A673 (cell line): ENCODE data around the gene DUOXA2. TPM values are rescaled to one million over a fixed set of nuclear protein-coding genes. Genes with fewer than 3 reads are reported as not detected.

Experiments used
- BruUV-seq: library from RNA; stranded (reverse); fragments of 400-500 nt; replicated peaks from 2 replicates; lab custom pipeline; 2021; lab: Mats Ljungman, UMichigan
- CTCF ChIA-PET: fragments of 300-600 bp; sonication (Branson Sonifier 250); formaldehyde crosslinking; loops from one replicate; lab custom pipeline; 2022; ENCODE audit warnings: antibody characterized with exemption; lab: Charles Lee
- POLR2A ChIA-PET: fragments of 300-600 bp; sonication (Branson Sonifier 250); formaldehyde crosslinking; loops from one replicate; lab custom pipeline; 2022; ENCODE audit warnings: antibody characterized with exemption; ENCODE audit not compliant: low non-redundant PET; lab: Charles Lee
- DNase-seq: peaks from one replicate; pipeline ENCODE4 v3.0.0-alpha.2; 2015; ENCODE audit warnings: low spot score
- H3K27ac ChIP-seq: fragments of 200-600 bp; sonication (generic); 2 replicates; pipeline ENCODE4 v1.5.1; 2016; ENCODE audit warnings: mixed run types, low read depth, mild to moderate bottlenecking, mixed read lengths, antibody characterized with exemption, low read length; ENCODE audit not compliant: poor library complexity, severe bottlenecking
- H3K27me3 ChIP-seq: fragments of 200-600 bp; sonication (generic); replicated peaks from 2 replicates; pipeline ENCODE4 v1.6.1; 2017; ENCODE audit warnings: mixed run types, low read depth, mild to moderate bottlenecking, mixed read lengths, antibody characterized with exemption, low read length; ENCODE audit not compliant: insufficient read depth, poor library complexity
- H3K36me3 ChIP-seq: fragments of 200-600 bp; sonication (generic); 2 replicates; pipeline ENCODE4 v1.6.1; 2016; ENCODE audit warnings: mixed run types, mild to moderate bottlenecking, mixed read lengths, antibody characterized with exemption, low read length; ENCODE audit not compliant: insufficient read depth, poor library complexity, severe bottlenecking
- H3K4me1 ChIP-seq: fragments of 200-600 bp; sonication (generic); 2 replicates; pipeline ENCODE4 v1.6.1; 2017; ENCODE audit warnings: mixed run types, mild to moderate bottlenecking, mixed read lengths, antibody characterized with exemption, low read length; ENCODE audit not compliant: insufficient read depth, poor library complexity, severe bottlenecking
- H3K4me3 ChIP-seq: fragments of 200-600 bp; sonication (generic); 2 replicates; pipeline ENCODE4 v1.5.1; 2016; ENCODE audit warnings: low read depth, mixed run types, mild to moderate bottlenecking, mixed read lengths, low read length; ENCODE audit not compliant: poor library complexity, severe bottlenecking
- H3K9me3 ChIP-seq: fragments of 200-600 bp; sonication (generic); 2 replicates; pipeline ENCODE4 v1.6.1; 2016; ENCODE audit warnings: mixed run types, low read depth, mild to moderate bottlenecking, mixed read lengths, antibody characterized with exemption, low read length; ENCODE audit not compliant: poor library complexity, severe bottlenecking
- EZH2 ChIP-seq: fragments of 200-600 bp; sonication (generic); IDR thresholded peaks from 2 replicates; pipeline ENCODE4 v1.6.1; 2017; ENCODE audit warnings: borderline replicate concordance, low read depth, mild to moderate bottlenecking, mixed read lengths, antibody characterized with exemption, low read length; ENCODE audit not compliant: poor library complexity, severe bottlenecking
- intact Hi-C: fragments of 100-400 bp; cut with micrococcal nuclease; formaldehyde crosslinking; loops from one replicate; pipeline ENCODE4 v1.10.0; 2022; ENCODE audit not compliant: unreplicated experiment
- total RNA-seq: library from RNA; stranded (reverse); gene quantifications from 2 replicates; pipeline ENCODE4 v1.2.3, GENCODE V29; 2021
- TF ChIP-seq, protein P1 (sequence below): fragments of 300-800, 200-600 bp; sonication (generic); conservative IDR thresholded peaks from 2 replicates; pipeline ENCODE4 v1.5.1; 2017; ENCODE audit warnings: low read depth, mild to moderate bottlenecking, antibody characterized with exemption, low read length, moderate library complexity, mixed read lengths

Gene DUOXA2
- total RNA-seq, 1 experiment from 2014 or later, result not detected

- intact Hi-C loops, result loop anchor here (5.0 to 10.0 kb wide), 2 partner anchors 147 to 534 kb away; no protein-coding TSS in a partner anchor
Measured at GRCh38 chr15:45118996-45119395, 4.9 kb downstream of the DUOXA2 start.

GRCh38 chr15:45120081-45120972 lies 6.2 kb downstream of the DUOXA2 start:
- no peaks in the 10 kb centered on the region for H3K36me3 ChIP-seq
- BruUV-seq, result no TSS peak
- intact Hi-C loops, result no loop called here
- H3K4me1 ChIP-seq, result peaks cover 4% of the 10 kb centered on the region
- H3K27ac ChIP-seq, result no peak overlapping the region
- H3K27me3 ChIP-seq, result no peaks in the 10 kb centered on the region
- H3K4me3 ChIP-seq, result no peak overlapping the region
- CTCF ChIA-PET, result no interaction called here
- POLR2A ChIA-PET, result no interaction called here
- H3K9me3 ChIP-seq, result no peaks in the 10 kb centered on the region
- TF ChIP-seq EZH2, result no peak
- TF ChIP-seq, protein P1, sequence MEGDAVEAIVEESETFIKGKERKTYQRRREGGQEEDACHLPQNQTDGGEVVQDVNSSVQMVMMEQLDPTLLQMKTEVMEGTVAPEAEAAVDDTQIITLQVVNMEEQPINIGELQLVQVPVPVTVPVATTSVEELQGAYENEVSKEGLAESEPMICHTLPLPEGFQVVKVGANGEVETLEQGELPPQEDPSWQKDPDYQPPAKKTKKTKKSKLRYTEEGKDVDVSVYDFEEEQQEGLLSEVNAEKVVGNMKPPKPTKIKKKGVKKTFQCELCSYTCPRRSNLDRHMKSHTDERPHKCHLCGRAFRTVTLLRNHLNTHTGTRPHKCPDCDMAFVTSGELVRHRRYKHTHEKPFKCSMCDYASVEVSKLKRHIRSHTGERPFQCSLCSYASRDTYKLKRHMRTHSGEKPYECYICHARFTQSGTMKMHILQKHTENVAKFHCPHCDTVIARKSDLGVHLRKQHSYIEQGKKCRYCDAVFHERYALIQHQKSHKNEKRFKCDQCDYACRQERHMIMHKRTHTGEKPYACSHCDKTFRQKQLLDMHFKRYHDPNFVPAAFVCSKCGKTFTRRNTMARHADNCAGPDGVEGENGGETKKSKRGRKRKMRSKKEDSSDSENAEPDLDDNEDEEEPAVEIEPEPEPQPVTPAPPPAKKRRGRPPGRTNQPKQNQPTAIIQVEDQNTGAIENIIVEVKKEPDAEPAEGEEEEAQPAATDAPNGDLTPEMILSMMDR, result no peak
- DNase-seq, result no peak

More at GRCh38 chr15:45118996-45119395, 4.9 kb downstream of the DUOXA2 start:
- BruUV-seq, result no TSS peak
- CTCF ChIA-PET, result interaction anchor here (0.8 to 1.4 kb wide), 4 partner anchors 8 to 308 kb away, joined by 4 to 10 read pairs (median 6); no protein-coding TSS in a partner anchor
- DNase-seq, result no peak
- H3K36me3 ChIP-seq, result no peaks in the 10 kb centered on the region
- H3K4me1 ChIP-seq, result peaks cover 4% of the 10 kb centered on the region
- TF ChIP-seq EZH2, result no peak
- TF ChIP-seq, protein P1, result no peak
- no peak overlapping the region for H3K27ac ChIP-seq
- peaks cover 10% of the 10 kb centered on the region for H3K27me3 ChIP-seq
- H3K9me3 ChIP-seq, result no peaks in the 10 kb centered on the region
- no peak overlapping the region for H3K4me3 ChIP-seq
- POLR2A ChIA-PET, result no interaction called here

- CTCF ChIA-PET, result no interaction called here
- DNase-seq, result no peak
- POLR2A ChIA-PET, result no interaction called here
- TF ChIP-seq, protein P1, result no peak
- H3K4me3 ChIP-seq, result no peak overlapping the region
- no peaks in the 10 kb centered on the region for H3K9me3 ChIP-seq
- H3K27ac ChIP-seq, result no peak overlapping the region
- peaks cover 4% of the 10 kb centered on the region for H3K4me1 ChIP-seq
- H3K27me3 ChIP-seq, result no peaks in the 10 kb centered on the region
- intact Hi-C loops, result no loop called here
- no peaks in the 10 kb centered on the region for H3K36me3 ChIP-seq
- BruUV-seq, result no TSS peak
Measured at GRCh38 chr15:45121020-45121419, 6.9 kb downstream of the DUOXA2 start.
